ENCODE data around the gene ANO9.

DNA sequence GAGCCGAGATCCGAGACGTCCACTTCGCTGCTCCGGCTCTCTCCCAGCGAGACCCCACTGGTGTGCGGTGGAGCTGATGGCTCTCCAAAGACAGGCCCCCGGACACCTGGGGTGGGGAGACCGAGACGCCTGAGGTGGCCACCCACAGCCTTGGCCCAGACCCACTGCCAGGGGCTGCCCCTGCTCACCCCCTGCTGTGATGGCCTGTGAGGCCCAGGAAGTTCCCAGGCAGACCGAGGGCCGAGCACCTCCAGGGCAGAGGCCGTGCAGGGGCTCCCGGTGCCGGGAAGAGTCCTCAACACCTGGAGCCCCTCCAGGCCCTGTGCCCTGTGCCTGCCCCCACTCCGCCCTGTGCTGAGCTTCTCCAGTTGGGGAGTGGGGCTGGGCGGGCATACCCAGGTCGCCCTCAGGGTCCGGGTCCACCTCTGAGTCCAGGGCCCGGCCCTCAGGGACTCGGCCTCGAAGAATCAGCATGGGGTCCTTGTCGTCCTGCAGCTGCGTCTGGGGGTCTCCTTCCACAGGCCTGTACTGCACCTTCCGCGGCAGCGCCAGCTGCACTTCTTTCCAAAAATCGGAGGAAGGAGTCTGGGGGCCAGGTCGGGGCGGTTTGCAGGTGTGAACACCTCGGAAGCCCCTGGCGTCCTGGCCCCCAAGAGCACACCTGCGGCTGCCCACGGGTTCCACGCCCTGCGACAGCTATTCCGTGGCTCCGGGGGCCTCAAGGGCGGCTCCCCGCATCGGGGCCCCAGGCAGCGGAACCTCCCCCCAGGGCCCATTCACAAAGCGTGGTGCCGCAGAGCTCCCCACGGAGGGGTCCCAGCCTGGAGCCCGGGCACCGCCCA, 35.6 kb downstream of the ANO9 start:
- TF ChIP-seq POLR2AphosphoS5 (IDR thresholded peaks at IDR 0.05; ENCODE audit: borderline replicate concordance, low read depth, low read length) (no peak), EZH2 (IDR thresholded peaks at IDR 0.05) (no peak), FOXP2 (optimal IDR thresholded peaks at IDR 0.05; ENCODE audit: control extremely low read depth, extremely low read length, insufficient read depth) (no peak)

Measured in SK-N-MC (cell line).